Left ventricle myocardium inferior (tissue), 1 donor: Measurements from ENCODE around the gene TRPM2. TPM values are rescaled to one million over a fixed set of nuclear protein-coding genes. Genes with fewer than 3 reads are reported as not detected.

Experiments used
- DNase-seq: peaks from one replicate; pipeline ENCODE4 v3.0.0-alpha.2; 2020
- H3K27ac ChIP-seq: fragments of 200-600 bp; replicated peaks from 2 replicates; pipeline ENCODE4 v1.8.0; 2021
- H3K27me3 ChIP-seq: fragments of 200-600 bp; 2 replicates; pipeline ENCODE4 v1.8.0; 2021; ENCODE audit warnings: low read depth
- H3K36me3 ChIP-seq: fragments of 200-600 bp; 2 replicates; pipeline ENCODE4 v1.8.0; 2021
- H3K4me1 ChIP-seq: fragments of 200-600 bp; 2 replicates; pipeline ENCODE4 v1.8.0; 2021
- H3K4me3 ChIP-seq: fragments of 200-600 bp; 2 replicates; pipeline ENCODE4 v1.8.0; 2021; ENCODE audit warnings: mild to moderate bottlenecking, moderate library complexity
- H3K9me3 ChIP-seq: fragments of 200-600 bp; replicated peaks from 2 replicates; pipeline ENCODE4 v1.8.0; 2021
- intact Hi-C: fragments of 100-400 bp; cut with micrococcal nuclease; formaldehyde crosslinking; loops from one replicate; pipeline ENCODE4 v1.11.0; 2022
- total RNA-seq: library from RNA; stranded (reverse); fragmentation: NEBNext Ultra II Directional; extraction: Animal tissue kit (Norgen Biotek cat#: 25700); gene quantifications from one replicate; pipeline ENCODE4 v1.2.1, GENCODE V29; 2021
- TF ChIP-seq, protein P1 (sequence below): fragments of 200-600 bp; IDR thresholded peaks from 2 replicates; pipeline ENCODE4 v1.8.0; 2021; ENCODE audit warnings: antibody characterized with exemption, mild to moderate bottlenecking, borderline replicate concordance
- donor health status: DM: no; HTN: yes; CAD: no; lungs with severe emphysema.

The TRPM2 gene
- total RNA-seq, 1 donor from 2014 or later: 1.8 TPM

DNA sequence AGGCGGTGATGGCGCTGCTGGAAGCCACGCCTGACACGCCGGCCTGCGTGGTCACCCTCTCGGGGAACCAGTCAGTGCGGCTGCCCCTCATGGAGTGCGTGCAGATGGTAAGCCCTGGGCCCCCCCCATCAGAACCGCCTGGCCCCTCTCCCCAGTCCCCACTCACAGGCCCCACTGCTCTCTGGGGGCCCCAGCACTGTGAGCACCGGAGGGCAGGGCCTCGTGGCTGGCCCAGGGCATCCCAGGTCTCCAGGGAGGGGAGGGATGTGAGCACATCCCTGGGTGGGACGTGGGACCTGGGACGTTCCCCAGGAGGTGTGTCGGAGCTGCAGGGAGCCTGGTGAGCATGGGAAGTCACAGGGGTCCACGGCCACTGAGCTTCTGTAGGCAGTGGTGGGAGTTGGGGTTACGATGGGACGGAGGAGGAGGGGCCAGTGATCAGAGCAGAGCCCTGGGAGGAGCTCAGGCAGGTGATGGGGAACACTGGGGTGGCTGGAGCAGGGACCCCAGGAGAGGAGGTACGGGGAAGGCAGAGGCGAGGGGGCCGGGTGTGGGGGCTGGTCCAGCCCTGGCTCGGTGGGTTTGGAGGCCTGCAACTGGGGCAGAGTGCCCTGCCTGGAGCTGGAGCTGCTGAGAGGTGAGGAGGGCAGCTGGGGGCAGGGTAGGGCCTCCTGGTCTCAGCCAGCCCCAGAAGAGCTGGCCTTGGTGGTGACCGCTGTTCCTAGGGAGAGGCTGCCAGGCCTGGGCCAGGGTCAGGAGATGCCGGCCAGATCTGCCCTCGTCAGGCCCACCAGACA lies 34.7 kb upstream of the TRPM2 start:
- H3K4me3 ChIP-seq: no peak overlapping the region
- DNase-seq: no peak
- peaks cover 91% of the 10 kb centered on the region for H3K36me3 ChIP-seq
- no peak overlapping the region for H3K27ac ChIP-seq
- no peaks in the 10 kb centered on the region for H3K4me1 ChIP-seq
- no peaks in the 10 kb centered on the region for H3K27me3 ChIP-seq
- intact Hi-C loops: no loop called here
- TF ChIP-seq, protein P1, sequence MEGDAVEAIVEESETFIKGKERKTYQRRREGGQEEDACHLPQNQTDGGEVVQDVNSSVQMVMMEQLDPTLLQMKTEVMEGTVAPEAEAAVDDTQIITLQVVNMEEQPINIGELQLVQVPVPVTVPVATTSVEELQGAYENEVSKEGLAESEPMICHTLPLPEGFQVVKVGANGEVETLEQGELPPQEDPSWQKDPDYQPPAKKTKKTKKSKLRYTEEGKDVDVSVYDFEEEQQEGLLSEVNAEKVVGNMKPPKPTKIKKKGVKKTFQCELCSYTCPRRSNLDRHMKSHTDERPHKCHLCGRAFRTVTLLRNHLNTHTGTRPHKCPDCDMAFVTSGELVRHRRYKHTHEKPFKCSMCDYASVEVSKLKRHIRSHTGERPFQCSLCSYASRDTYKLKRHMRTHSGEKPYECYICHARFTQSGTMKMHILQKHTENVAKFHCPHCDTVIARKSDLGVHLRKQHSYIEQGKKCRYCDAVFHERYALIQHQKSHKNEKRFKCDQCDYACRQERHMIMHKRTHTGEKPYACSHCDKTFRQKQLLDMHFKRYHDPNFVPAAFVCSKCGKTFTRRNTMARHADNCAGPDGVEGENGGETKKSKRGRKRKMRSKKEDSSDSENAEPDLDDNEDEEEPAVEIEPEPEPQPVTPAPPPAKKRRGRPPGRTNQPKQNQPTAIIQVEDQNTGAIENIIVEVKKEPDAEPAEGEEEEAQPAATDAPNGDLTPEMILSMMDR: no peak
- H3K9me3 ChIP-seq: no peaks in the 10 kb centered on the region

DNA sequence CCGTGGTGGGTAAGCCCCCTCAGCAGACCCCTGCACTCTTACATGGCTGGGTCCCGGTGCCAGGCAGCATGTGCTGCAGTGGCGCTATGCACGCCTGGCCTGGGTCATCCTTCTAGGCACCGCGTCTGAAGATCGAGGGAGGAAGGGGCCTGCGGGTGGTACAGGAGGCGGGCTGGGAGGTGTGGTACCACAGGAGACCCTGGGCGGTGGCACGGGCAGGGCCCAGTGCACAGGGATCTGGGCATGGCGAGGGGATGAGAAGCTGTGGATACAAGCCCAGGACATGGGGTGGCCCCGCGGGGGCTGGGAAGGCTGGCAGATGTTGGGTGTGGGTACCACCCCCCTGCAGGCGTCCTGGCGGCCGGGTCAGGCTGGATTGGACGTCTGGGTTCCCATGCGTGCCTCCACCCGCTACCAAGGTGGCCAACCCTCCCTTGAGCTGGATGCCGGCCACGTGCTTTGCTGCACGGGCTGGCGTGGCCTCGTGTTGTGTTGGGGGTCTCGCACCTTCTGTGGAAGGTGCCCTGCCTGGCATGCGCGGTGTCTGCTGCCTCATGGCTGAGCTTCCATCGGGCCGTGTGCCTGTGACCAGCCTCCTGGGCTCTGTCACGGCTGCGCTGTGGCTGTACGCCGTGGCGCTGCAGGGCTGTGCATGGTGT lies 33.9 kb upstream of the TRPM2 start:
- intact Hi-C loops: no loop called here
- Histone ChIP-seq H3K9me3 (no peaks in the 10 kb centered on the region), H3K4me3 (no peak overlapping the region), H3K27me3 (no peaks in the 10 kb centered on the region), H3K4me1 (no peaks in the 10 kb centered on the region), H3K27ac (no peak overlapping the region), H3K36me3 (peaks cover 93% of the 10 kb centered on the region)
- DNase-seq: no peak
- TF ChIP-seq, protein P1: no peak

DNA sequence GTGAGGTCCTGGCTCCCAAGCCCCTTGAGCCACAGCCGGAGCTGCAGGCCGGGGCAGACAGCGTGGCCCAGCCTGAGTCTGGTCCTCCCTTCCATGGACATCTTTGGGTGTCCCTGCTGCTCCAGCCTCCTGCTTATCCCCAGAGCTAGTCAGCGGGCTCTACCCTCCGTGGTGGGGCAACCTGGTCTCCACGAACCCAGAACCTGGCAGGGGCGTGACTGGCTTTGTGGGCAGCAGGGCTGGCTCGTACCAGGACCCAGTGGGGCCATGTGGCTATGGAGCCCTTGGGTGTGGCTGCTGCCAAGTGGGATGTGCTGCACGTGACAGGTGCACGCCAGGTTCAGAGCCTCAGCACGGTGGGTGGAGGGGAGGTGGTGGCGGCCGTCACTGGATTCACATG lies 32.6 kb upstream of the TRPM2 start:
- H3K4me3 ChIP-seq: no peak overlapping the region
- intact Hi-C loops: no loop called here
- DNase-seq: no peak
- H3K36me3 ChIP-seq: peaks cover 95% of the 10 kb centered on the region
- H3K27ac ChIP-seq: no peak overlapping the region
- TF ChIP-seq, protein P1: no peak
- no peaks in the 10 kb centered on the region for H3K27me3 ChIP-seq
- H3K4me1 ChIP-seq: no peaks in the 10 kb centered on the region
- H3K9me3 ChIP-seq: no peaks in the 10 kb centered on the region

DNA sequence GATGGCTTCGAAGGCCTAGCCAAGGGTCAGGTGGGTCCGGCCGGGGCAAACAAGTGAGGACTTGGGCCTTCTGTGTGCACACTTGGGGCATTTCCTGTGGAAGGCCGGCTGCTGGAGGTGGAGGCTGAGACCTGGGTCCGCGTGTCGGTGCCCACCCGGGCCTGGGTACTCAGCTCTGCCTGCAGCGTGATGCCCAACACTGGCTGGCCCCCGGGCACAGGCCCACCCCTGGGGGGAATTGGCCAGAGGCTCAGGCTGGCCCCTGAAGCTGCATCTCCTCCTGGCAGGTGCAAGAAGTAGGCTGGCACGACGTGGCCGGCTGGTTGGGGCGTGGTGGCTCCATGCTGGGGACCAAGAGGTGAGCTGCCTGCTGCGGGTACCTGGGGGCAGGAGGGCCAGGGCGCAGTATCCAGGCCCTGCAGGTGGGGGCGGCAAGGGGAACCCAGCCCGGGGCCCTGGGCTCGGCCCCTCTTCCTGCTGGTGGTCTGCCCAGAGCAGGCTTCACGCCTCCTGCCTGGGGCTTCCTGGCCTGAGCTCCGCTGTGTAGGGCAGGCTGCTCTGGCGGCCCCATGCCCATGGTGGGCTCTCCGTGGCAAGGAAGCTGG lies 31.5 kb upstream of the TRPM2 start:
- Histone ChIP-seq H3K4me1 (no peaks in the 10 kb centered on the region), H3K27ac (no peak overlapping the region), H3K27me3 (no peaks in the 10 kb centered on the region), H3K9me3 (no peaks in the 10 kb centered on the region), H3K36me3 (peaks cover 97% of the 10 kb centered on the region), H3K4me3 (no peak overlapping the region)
- TF ChIP-seq, protein P1: no peak
- intact Hi-C loops: no loop called here
- DNase-seq: no peak

DNA sequence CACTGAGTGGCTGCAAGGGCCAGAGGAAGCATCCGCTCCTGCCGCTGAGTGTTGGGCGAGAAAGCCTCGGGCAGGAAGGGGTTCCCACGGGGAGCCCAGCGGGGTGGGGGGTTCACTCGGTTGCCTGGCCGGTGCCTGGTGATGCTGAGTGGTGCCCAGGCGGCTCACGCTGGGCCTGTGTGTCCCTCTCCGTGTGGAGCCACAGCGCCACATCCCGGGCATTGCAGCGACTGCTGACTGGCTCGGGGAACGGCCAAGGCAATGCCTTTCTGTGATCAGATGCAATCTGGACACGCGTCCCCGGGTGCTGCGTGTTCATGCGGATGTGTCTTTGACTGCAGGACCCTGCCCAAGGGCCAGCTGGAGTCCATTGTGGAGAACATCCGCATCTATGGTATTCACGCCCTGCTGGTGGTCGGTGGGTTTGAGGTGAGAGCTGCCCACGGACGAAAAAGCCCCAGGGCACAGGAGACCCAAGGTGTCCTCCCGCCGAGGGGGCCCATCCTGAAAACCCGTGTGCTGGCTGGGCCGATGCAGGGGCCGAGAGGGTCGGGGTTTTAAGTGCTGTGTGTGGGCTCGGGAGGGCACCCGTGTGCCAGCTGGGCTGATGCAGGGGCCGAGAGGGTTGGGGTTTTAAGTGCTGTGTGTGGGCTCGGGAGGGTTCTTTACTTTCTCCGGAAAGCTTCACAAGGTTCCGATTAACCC lies 30.6 kb upstream of the TRPM2 start:
- TF ChIP-seq, protein P1: no peak
- Histone ChIP-seq H3K4me1 (no peaks in the 10 kb centered on the region), H3K9me3 (no peaks in the 10 kb centered on the region), H3K36me3 (peaks cover 93% of the 10 kb centered on the region), H3K27me3 (no peaks in the 10 kb centered on the region), H3K4me3 (no peak overlapping the region), H3K27ac (no peak overlapping the region)
- no peak for DNase-seq
- intact Hi-C loops: no loop called here
